RWPE1 (cell line): Measurements from ENCODE around the gene EXOC1L.

Experiments
- CTCF ChIA-PET: fragments of 350-600 bp; sonication (Branson Sonifier 250); formaldehyde crosslinking; extraction: SDS; loops from one replicate; lab custom pipeline; 2021; lab: Yijun Ruan, JAX
- POLR2A ChIA-PET: fragments of 400-600 bp; formaldehyde crosslinking; extraction: SDS; loops from one replicate; lab custom pipeline; 2020; ENCODE audit warnings: antibody characterized with exemption; ENCODE audit not compliant: low non-redundant PET; lab: Yijun Ruan, JAX
- DNase-seq: peaks from one replicate; pipeline ENCODE4 v3.0.0; 2012; ENCODE audit warnings: low spot score
- H3K27ac ChIP-seq: fragments of 450-650 bp; 2 replicates; pipeline ENCODE4 v1.5.1; 2017
- CTCF ChIP-seq: fragments of 450-650 bp; conservative IDR thresholded peaks from 2 replicates; pipeline ENCODE4 v1.5.1; 2017; ENCODE audit warnings: low read depth, mild to moderate bottlenecking

Gene EXOC1L

GRCh38 chr4:55857586-55857985 is 38.0 kb downstream of the EXOC1L start:
- DNase-seq, result no peak
- no peak overlapping the region for H3K27ac ChIP-seq
- ChIA-PET POLR2A (no interaction called here), CTCF (no interaction called here)
- TF ChIP-seq CTCF, result no peak

- ChIA-PET CTCF (interaction anchor here (0.6 kb wide), 1 partner anchor 422 kb away, joined by 5 read pairs; no protein-coding TSS in a partner anchor), POLR2A (no interaction called here)
- DNase-seq, result no peak
- no peak overlapping the region for H3K27ac ChIP-seq
- no peak for TF ChIP-seq CTCF
Observed at GRCh38 chr4:55859711-55860110, 40.1 kb downstream of the EXOC1L start.

GRCh38 chr4:55864577-55865223 is 45.1 kb downstream of the EXOC1L start:
- H3K27ac ChIP-seq, result no peak overlapping the region
- TF ChIP-seq CTCF, result no peak
- ChIA-PET POLR2A (no interaction called here), CTCF (interaction anchor here (0.5 kb wide), 1 partner anchor 894 kb away, joined by 3 read pairs; no protein-coding TSS in a partner anchor)
- no peak for DNase-seq

GRCh38 chr4:55865228-55865806 is 45.7 kb downstream of the EXOC1L start:
- POLR2A ChIA-PET, result no interaction called here
- CTCF ChIA-PET, result interaction anchor here (0.5 kb wide), 1 partner anchor 894 kb away, joined by 3 read pairs; no protein-coding TSS in a partner anchor
- no peak overlapping the region for H3K27ac ChIP-seq
- TF ChIP-seq CTCF, result no peak
- peak; percentile 16 for DNase-seq

DNA sequence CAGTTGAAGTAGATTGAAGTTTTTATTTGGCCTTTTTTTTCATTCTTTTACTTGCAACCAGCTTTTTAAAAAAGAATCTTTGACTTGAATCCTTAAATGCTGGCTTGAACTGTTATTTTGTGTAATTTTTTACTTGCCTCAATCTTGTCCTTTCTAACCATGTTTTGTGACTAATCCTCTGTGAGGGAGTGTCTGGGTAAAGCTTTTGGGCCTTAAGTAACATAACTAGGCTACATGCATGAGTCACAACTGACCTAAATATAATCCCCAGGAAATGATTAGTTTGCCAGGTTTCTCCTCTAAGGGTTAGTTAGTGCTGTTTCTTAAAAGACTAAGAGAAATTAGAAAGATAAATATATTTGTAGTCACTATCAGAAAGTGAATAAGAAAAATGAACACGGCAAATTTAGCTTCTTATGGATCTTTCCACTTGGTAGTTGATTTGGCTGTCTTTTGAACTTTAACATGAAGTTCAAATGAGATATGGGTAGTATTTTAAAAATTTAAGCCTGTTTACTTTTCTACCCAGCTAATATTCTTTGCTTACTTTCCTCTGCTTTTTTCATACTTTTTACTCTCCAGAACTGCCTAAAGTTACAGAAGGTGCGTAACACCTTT is 46.8 kb downstream of the EXOC1L start:
- POLR2A ChIA-PET, result interaction anchor here (0.6 kb wide), 1 partner anchor 268 kb away, joined by 17 read pairs; no protein-coding TSS in a partner anchor
- peak; percentile 74 for DNase-seq
- CTCF ChIA-PET, result interaction anchor here (0.6 to 1.4 kb wide), 6 partner anchors 11 to 895 kb away, joined by 3 to 8 read pairs (median 4); no protein-coding TSS in a partner anchor
- no peak overlapping the region for H3K27ac ChIP-seq
- TF ChIP-seq CTCF, result no peak

GRCh38 chr4:55866973-55867574 is 47.5 kb downstream of the EXOC1L start:
- POLR2A ChIA-PET, result no interaction called here

More at GRCh38 chr4:55866973-55867574, 47.5 kb downstream of the EXOC1L start:
- DNase-seq, result peak; percentile 29
- CTCF ChIA-PET, result interaction anchor here (0.6 to 1.4 kb wide), 10 partner anchors 10 to 519 kb away, joined by 3 to 12 read pairs (median 3); partner anchors contain the start of gene EXOC1
- no peak overlapping the region for H3K27ac ChIP-seq
- peak; percentile 83 for TF ChIP-seq CTCF
